Right ventricle myocardium inferior (tissue), 1 donor: ENCODE results near the gene PARD3. TPM values are rescaled to one million over a fixed set of nuclear protein-coding genes. Genes with fewer than 3 reads are reported as not detected.

Experiments
- ATAC-seq: fragments of 200-7000 bp; cut with Tn5 transposase; one replicate; pipeline ENCODE4 v1.9.1; 2020; ENCODE audit warnings: mild to moderate bottlenecking, moderate library complexity
- DNase-seq: peaks from one replicate; pipeline ENCODE4 v3.0.0; 2021; ENCODE audit errors: missing footprints
- intact Hi-C: fragments of 100-400 bp; cut with DNase I; formaldehyde crosslinking; loops from one replicate; pipeline ENCODE4 v1.11.0; 2022
- total RNA-seq: library from RNA; stranded (reverse); fragmentation: NEBNext Ultra II Directional; extraction: Animal tissue kit (Norgen Biotek cat#: 25700); gene quantifications from one replicate; pipeline ENCODE4 v1.2.1, GENCODE V29; 2021
- donor health status: DM: no; HTN: yes; CAD: no; lungs with severe emphysema.

PARD3 gene
- total RNA-seq, 1 donor from 2014 or later = 34.6 TPM

GRCh38 chr10:34778237-34778636 lies 36.9 kb downstream of the PARD3 start:
- intact Hi-C loops = no loop called here
- no peak for ATAC-seq
- DNase-seq = no peak

GRCh38 chr10:34776090-34776690 lies 38.9 kb downstream of the PARD3 start:
- ATAC-seq (no peak), DNase-seq (no peak)
- intact Hi-C loops = no loop called here

- intact Hi-C loops = no loop called here
- ATAC-seq (no peak), DNase-seq (no peak)
Measured at GRCh38 chr10:34775044-34775637, 40.0 kb downstream of the PARD3 start.

- DNase-seq = no peak
- ATAC-seq = no peak
- intact Hi-C loops = loop anchor here (5.0 kb wide), 1 partner anchor 38 kb away; no protein-coding TSS in a partner anchor
Measured at GRCh38 chr10:34773636-34774630, 41.2 kb downstream of the PARD3 start.

GRCh38 chr10:34771525-34771924 lies 43.6 kb downstream of the PARD3 start:
- no peak for DNase-seq
- intact Hi-C loops = loop anchor here (5.0 kb wide), 1 partner anchor 41 kb away; no protein-coding TSS in a partner anchor
- ATAC-seq = no peak

- intact Hi-C loops = loop anchor here (5.0 kb wide), 1 partner anchor 41 kb away; no protein-coding TSS in a partner anchor
- DNase-seq = no peak
- no peak for ATAC-seq
Measured at GRCh38 chr10:34771106-34771505, 44.0 kb downstream of the PARD3 start.

- ATAC-seq (no peak), DNase-seq (no peak)
- intact Hi-C loops = loop anchor here (5.0 kb wide), 3 partner anchors 42 to 58 kb away; no protein-coding TSS in a partner anchor
Measured at GRCh38 chr10:34769899-34770298, 45.2 kb downstream of the PARD3 start.

GRCh38 chr10:34768972-34769330 lies 46.1 kb downstream of the PARD3 start:
- DNase-seq (no peak), ATAC-seq (peak; percentile 17)
- intact Hi-C loops = loop anchor here (5.0 kb wide), 2 partner anchors 42 to 57 kb away; no protein-coding TSS in a partner anchor

- DNase-seq (peak; percentile 87), ATAC-seq (peak; percentile 94)
- intact Hi-C loops = loop anchor here (5.0 kb wide), 2 partner anchors 41 to 56 kb away; no protein-coding TSS in a partner anchor
Measured at GRCh38 chr10:34768261-34768971, 46.7 kb downstream of the PARD3 start.

- ATAC-seq (no peak), DNase-seq (no peak)
- intact Hi-C loops = loop anchor here (5.0 kb wide), 2 partner anchors 40 to 55 kb away; no protein-coding TSS in a partner anchor
Measured at GRCh38 chr10:34766811-34767494, 48.1 kb downstream of the PARD3 start.

GRCh38 chr10:34766266-34766600 lies 48.9 kb downstream of the PARD3 start:
- intact Hi-C loops = loop anchor here (5.0 kb wide), 2 partner anchors 39 to 54 kb away; no protein-coding TSS in a partner anchor
- ATAC-seq (no peak), DNase-seq (no peak)

- intact Hi-C loops = no loop called here
- no peak for DNase-seq
- no peak for ATAC-seq
Measured at GRCh38 chr10:34764472-34764946, 50.6 kb downstream of the PARD3 start.

GRCh38 chr10:34762603-34763299 lies 52.3 kb downstream of the PARD3 start:
- ATAC-seq (no peak), DNase-seq (no peak)
- intact Hi-C loops = no loop called here

- DNase-seq (no peak), ATAC-seq (no peak)
- intact Hi-C loops = no loop called here
Measured at GRCh38 chr10:34762156-34762555, 52.9 kb downstream of the PARD3 start.

- ATAC-seq (no peak), DNase-seq (no peak)
- intact Hi-C loops = no loop called here
Measured at GRCh38 chr10:34761453-34761852, 53.6 kb downstream of the PARD3 start.

- DNase-seq = no peak
- intact Hi-C loops = no loop called here
- peak; percentile 88 for ATAC-seq
Measured at GRCh38 chr10:34760606-34761005, 54.5 kb downstream of the PARD3 start.

GRCh38 chr10:34759837-34760215 lies 55.3 kb downstream of the PARD3 start:
- DNase-seq (no peak), ATAC-seq (no peak)
- intact Hi-C loops = no loop called here
